ENCODE results near the gene ZNF841.
A peak's percentile ranks its signal among the peaks of the same experiment; 100 is the strongest.
"Not testable (repeated sequence)": the region's sequence is repeated elsewhere in the genome, so short reads cannot be mapped to it uniquely, and the experiment has no call there.

The ZNF841 gene

GRCh38 chr19:52095172-52096014, at the start of gene ZNF841:
ZNF841 (minus strand) TSS chr19:52095765; CDS start chr19:52084801, 10,964 bp downstream.
- peak; percentile 88 for DNase-seq (ENCODE audit: low spot score)

DNA sequence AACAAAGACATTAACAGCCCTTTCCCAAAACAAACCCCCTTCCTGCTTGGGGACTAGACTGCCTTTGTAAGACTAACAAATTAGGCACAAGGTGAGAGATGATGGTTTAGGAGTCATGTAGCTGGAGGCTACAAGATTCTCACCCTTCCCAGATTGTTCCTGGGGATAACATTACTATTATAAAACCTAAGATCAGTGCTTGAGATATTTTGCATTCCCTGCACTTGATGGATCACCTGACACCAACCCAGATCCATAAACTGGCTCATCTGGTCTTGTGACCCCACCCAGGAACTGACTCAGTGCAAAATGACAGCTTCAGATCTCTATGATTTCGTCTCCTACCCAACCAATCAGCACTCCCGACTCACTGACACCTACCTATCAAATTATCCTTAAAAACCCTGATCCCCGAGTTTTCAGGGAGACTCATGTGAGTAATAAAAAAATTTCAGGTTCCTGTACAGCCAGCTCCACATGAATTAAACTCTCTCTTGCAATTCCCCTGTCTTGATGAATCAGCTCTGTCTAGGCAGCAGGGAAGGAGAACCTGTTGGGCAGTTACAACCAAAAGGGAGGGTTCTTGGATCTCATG, 46.5 kb upstream of the ZNF841 start:
- no peak for DNase-seq (ENCODE audit: low spot score)

GRCh38 chr19:52141203-52141602, 45.6 kb upstream of the ZNF841 start:
- no peak for DNase-seq (ENCODE audit: low spot score)

DNA sequence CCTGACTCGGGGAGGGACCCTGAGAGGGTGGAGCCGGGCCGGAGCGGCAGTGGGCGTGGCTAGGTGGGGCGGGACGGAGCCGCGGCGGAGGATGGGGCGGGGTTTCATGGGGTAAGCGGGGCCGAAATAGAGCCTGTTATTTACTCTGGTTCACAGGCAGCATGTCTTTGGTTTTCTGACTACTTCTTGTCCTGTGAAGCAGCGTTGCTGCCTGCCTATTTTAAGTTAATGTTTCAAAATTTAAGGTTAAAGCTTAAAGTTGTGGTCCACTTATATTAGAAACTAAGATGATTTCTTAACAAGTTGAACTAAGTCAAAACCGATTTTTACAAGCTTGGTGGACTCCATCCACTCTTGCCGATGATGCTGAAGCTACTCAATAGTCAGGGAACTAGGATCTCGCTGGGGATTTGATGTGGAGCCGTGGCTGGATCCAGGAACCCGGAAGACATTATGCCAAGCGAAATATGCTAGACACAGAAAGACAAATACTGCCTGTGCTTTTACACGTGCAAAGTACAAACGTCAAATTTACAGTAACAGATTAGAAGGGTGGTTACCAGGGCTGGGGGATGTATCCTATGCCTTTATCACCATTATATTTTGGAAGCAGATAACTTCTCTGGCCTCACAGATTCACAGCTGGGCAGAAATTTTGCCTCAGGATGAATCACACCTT, 44.6 kb upstream of the ZNF841 start:
- DNase-seq (ENCODE audit: low spot score) = no peak

GRCh38 chr19:52139252-52140031, 43.9 kb upstream of the ZNF841 start, which contains the start of gene ZNF616:
ZNF616 (minus strand) TSS chr19:52139938; CDS start chr19:52130512, 9,426 bp downstream.
- peak; percentile 91 for DNase-seq (ENCODE audit: low spot score)

DNA sequence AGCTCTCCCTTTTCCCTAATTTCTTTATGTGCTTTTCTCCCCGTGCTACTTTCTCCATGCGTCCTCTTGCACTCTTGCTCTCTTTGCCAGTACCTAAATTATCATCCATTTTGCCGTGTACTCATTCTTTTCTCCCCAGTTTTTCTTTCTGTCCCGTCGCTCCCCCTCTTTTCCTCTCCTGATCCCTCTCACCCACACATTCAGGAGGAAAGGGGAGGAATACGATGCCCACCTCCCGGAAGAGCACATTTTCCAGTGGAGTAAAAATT, 43.4 kb upstream of the ZNF841 start:
- no peak for DNase-seq (ENCODE audit: low spot score)

GRCh38 chr19:52138278-52138982, 42.9 kb upstream of the ZNF841 start:
- peak; percentile 10 for DNase-seq (ENCODE audit: low spot score)

GRCh38 chr19:52120286-52120685, 24.7 kb upstream of the ZNF841 start:
- no peak for DNase-seq (ENCODE audit: low spot score)

- no peak for DNase-seq (ENCODE audit: low spot score)
Measured at GRCh38 chr19:52115526-52116053, 20.0 kb upstream of the ZNF841 start.

- no peak for DNase-seq (ENCODE audit: low spot score)
Measured at GRCh38 chr19:52114691-52115090, 19.1 kb upstream of the ZNF841 start.

GRCh38 chr19:52112624-52113023, 17.1 kb upstream of the ZNF841 start:
- no peak for DNase-seq (ENCODE audit: low spot score)

GRCh38 chr19:52110780-52111179, 15.2 kb upstream of the ZNF841 start:
- DNase-seq (ENCODE audit: low spot score) = no peak

- DNase-seq (ENCODE audit: low spot score) = no peak
Measured at GRCh38 chr19:52102782-52103181, 7.2 kb upstream of the ZNF841 start.

GRCh38 chr19:52101866-52102562, 6.4 kb upstream of the ZNF841 start:
- no peak for DNase-seq (ENCODE audit: low spot score)

- DNase-seq (ENCODE audit: low spot score) = no peak
Measured at GRCh38 chr19:52099497-52100138, 4.1 kb upstream of the ZNF841 start.

DNA sequence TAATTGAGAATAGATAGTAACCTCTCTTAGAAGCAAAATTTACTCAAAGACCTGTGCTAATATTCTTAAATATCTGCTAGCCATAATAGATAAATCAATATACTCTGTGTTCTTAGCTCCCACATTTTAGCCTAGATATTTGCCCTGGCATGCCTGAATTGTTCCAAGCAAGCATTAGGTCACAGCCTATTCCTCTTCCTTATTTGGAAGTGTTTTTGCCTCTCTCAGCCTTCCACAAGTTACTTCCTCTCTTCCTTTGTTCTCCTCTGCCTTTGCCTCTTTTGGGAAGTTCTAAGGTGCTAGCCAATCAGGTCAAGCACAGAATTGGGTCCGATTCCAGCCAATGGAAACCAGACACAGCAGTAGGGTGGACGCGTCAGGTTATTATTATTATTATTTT, 851 bp upstream of the ZNF841 start:
- not testable (repeated sequence) for DNase-seq (ENCODE audit: low spot score)

- DNase-seq (ENCODE audit: low spot score) = peak; percentile 2
Measured at GRCh38 chr19:52094526-52095130, 937 bp downstream of the ZNF841 start.

DNA sequence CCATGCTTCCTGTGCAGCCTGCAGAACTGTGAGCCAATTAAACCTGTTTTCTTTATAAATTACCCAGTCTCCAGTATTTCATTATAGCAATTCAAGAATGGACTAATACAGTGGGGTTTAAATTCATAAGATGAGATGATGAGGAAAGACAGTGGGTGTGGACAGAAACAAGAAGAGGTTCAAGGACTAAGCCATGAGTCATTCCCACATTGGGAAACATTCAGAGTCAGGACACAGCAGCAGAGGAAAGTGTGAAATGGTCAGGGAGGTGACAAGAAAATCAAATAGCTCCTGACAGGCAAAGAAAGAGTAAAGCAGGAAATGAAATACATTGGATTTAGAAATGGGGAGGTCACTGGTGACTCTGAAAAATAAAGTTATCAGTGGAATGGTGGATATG, 9.1 kb downstream of the ZNF841 start:
- no peak for DNase-seq (ENCODE audit: low spot score)

DNA sequence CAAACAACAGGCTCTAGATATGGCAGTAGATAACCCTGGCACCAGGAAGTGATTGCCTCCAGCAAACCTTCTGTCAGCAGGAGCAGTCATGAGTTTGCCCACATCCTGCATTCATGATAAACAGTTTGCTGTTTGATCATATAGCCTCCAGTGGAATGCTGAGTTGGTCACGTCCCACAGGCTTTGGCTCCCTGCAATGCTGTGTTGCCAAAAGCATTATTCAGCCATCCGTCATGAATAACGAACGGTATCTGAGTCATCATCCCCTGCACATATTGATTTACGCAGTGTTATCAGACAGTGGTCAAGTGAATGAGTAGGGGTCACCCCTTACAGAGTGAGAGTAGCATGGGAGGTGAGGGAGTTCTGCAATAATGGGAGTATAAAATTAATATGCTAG, 25.1 kb downstream of the ZNF841 start:
- no peak for DNase-seq (ENCODE audit: low spot score)

- DNase-seq (ENCODE audit: low spot score) = no peak
Measured at GRCh38 chr19:52069653-52070052, 25.9 kb downstream of the ZNF841 start.

Measured in kidney capillary endothelial cell (primary cell).